GM19372 (cell line): ENCODE measurements around the gene C20orf144.

Experiments
- ATAC-seq: cut with Tn5 transposase; IDR thresholded peaks from one replicate; pipeline ENCODE4 v1.9.1; 2021; ENCODE audit warnings: mild to moderate bottlenecking, low read depth, moderate library complexity; ENCODE audit not compliant: unreplicated experiment

C20orf144 gene

GRCh38 chr20:33676121-33676520 is 14.0 kb downstream of the C20orf144 start:
- ATAC-seq, result no peak

GRCh38 chr20:33676652-33677645 is 14.8 kb downstream of the C20orf144 start:
- ATAC-seq, result no peak

DNA sequence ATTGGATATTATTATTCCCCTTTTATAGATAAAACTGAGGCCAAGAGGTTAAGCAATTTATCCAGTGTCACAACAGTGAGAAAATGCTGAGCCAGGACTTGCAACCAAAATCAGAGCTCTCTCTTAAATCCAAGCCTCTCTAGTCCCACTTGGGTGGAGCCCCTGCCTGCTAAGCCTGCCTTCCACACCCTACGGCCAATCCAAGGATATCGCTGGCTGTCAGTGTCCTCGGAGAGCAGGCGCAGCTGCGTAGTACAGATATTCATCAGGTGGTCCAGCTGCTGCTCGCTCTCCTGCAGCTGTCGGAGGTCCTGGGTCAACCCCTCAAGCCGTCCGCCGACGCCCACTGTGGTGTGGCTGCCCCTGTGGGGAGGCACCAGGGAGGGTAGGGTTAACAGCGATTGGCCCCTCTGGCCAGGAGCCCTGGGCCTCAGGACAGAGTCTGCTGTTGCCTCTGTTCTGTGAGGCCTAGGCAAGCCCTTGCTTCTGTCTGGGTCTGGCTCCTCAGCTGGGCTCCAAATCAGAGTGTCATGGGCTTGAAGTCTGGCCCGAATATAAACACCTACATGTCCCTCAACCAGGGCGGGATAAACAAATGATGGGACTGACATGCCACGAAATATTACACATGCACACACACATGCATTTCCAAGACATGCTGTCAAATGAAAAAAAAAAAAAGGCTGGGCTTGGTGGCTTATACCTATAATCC is 16.0 kb downstream of the C20orf144 start:
- no peak for ATAC-seq

GRCh38 chr20:33679758-33680485 is 17.8 kb downstream of the C20orf144 start:
- ATAC-seq, result no peak

GRCh38 chr20:33680686-33681085 is 18.6 kb downstream of the C20orf144 start:
- no peak for ATAC-seq

- no peak for ATAC-seq
These were observed 19.2 kb downstream of the C20orf144 start for GRCh38 chr20:33681288-33681687.

GRCh38 chr20:33681728-33682353 is 19.7 kb downstream of the C20orf144 start:
- no peak for ATAC-seq

DNA sequence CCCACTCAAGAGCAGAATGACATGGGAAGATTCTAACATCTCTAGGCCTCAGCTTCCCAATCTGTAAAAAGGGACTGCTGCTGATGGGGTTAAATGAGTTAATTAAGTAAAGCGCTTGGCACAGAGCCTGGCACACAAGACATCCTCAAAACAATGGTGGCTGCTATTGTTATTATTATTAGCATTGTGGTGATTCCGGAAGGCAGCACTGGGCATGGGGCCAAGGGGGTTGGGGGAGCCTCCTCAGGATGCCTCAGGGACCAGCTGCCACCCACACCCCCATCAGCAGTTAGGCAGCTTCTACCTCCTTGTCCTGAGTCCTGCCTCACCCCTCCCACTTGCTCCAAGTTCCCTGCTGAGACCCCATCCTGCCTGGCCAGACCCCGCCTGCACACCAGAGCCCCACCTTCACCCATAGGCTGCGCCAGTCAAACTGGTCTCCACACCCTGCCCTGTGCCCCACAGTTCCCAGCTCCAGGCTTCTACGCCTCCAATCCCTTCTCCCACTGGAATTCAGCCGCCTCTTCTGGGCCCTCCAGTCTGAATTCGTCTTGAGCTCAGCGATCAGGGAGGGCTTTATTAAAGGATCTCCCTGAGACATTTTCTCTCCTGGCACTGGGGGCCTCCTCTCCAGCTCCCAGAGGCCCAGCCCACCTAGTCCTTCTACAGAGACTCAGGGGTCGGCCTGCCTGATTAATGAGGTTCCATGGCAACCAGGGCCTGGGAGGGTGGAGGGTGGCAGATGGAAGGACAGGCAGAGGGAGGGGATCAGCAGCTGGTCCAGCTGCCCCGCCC is 22.6 kb downstream of the C20orf144 start:
- ATAC-seq, result no peak

DNA sequence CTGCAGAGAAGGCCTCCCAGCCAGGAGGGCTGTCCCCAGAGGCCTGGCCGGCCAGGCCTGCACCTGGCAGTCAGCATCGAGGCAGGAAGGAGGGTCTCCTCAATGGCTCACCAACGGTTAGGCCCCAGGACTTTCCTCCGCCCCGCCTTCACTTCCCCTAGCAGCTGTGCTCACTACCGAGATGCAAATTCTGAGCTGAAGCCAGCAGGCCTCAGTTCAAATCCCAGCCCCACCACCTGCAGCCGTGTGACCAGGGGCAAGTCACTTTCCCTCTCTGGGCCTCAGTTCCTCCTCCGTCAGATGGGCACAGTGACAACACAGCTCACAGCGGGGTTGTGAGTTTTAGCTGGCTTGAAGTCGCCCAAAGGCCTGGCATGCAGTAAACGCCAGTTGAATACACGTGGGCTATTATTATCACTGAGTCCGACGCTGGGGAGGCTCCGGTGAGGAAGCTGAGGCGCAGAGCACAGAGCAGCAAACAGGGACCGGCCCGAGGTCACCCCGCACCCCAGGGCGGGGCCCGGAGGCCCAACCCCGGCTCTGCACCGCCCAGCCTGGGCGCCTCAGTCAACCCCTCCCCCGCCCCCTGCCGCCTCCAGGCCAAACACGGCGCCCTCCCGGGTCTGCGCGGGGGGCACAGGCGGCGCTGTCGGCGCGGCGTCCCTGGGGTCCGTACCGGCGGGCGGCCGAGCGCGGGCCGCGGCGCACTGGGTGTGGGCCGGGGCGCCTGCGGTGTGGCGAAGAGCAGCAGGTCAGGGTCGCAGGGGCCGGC is 23.4 kb downstream of the C20orf144 start:
- ATAC-seq, result peak; percentile 39

DNA sequence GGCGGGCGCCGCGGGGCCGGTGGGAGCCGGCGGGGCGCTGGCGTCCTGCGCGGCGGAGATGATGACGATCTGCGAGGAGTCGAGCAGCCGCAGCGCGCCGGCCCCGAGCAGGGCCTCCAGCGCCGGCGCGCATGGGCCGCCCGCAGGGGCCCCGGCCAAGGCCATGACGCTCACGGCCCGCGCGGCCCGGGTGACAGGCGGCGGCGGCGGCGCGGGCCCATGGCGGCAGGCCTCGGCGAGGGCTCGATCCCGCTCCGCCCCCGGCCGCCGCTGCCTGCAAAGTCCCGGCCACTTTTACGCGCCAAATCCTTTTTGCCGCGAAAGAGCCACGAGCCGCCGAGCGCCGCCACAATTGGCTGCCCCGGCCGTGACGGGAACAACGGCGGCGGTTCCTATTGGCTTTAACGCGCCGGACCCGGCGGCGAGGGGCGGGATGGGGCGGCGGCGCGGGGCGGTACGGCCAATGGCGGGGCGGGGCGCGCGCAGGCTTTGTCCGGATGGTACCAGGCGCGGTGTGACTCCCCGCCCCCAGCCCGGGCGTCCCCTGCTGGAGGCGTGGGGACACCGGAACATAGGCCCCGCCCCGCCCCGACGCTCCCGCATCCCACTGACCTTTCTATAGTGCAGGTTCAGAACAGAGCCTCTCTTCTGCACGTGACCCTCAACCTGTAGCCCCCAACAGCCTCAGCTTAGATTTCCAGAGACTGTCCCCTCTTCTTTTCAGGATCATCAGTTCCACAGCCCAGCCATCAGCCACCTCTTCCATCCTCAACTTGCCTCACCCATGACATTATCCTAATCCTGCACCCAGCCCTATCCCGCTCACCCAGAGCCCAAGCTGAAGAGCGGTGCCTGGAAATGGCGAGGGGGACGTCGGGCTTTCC is 24.2 kb downstream of the C20orf144 start, which contains the start of gene E2F1:
Gene E2F1 (minus strand): TSS at position 286 of the 884 bp plus-strand sequence. CDS start 121 bp downstream, at position 165.
- peak; percentile 87 for ATAC-seq

DNA sequence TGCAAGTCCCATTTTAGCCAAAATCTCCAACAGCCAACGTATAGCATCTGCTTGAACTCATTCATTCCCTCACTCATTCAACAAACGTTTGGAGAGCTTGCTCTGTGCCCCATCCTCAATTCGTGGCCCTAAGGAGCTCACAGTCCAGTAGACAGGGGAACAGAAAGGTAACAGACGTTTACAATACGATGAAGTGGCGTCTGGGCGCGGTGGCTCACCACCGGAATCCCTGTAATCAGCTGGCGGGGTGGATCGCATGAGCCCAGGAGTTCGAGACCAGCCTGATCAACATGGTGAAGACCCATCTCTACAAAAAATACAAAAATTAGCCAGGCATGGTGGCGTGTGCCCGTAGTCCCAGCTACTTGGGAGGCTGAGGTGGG is 24.8 kb downstream of the C20orf144 start:
- ATAC-seq, result no peak

- no peak for ATAC-seq
These were observed 25.3 kb downstream of the C20orf144 start for GRCh38 chr20:33687370-33687915.

DNA sequence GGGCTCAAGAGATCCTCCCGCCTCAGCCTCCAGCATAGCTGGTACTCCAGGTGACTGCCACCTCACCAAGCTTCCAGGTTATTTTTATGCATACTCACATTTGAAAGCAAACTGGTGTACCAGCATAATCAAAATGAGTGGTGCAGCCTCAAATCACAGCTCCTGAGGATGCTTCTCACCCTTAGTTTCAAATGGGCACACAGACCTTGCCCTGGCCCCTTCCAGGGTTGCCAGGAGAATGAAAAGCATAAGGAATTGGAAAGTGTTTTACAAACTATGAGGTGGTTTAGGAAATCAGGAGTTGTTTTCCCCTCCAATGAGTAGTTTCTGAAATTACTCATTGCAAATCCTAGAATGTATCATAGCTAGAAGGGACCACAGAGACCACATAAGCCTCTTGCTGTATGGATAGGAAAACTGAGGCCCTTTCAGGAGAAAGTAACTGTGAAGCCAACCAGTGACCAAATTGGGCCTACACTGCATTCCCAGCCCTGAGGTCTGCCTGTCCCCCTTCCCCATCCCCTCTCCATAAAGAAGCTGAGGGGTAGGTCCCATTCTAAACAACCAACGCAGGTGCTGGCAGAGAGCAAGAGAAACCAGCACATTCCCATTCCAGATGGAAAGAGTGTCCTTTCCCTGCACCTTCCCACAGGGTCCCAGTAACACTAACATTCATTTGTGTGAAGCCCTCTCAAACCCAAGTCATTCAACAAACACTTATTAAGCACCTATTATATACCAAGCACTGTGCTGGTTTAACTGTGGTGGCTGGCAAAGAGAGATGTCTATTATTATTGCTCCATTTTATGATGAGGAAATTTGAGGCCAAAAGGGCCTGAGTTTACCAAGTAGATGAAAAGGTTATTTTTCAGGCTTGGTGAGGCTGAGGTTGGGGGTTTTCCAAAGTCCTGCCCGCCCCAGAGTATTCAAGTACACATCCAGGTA is 26.1 kb downstream of the C20orf144 start:
- no peak for ATAC-seq

GRCh38 chr20:33688938-33689424 is 26.9 kb downstream of the C20orf144 start:
- ATAC-seq, result no peak

GRCh38 chr20:33689493-33689892 is 27.4 kb downstream of the C20orf144 start:
- ATAC-seq, result no peak

GRCh38 chr20:33689973-33690372 is 27.8 kb downstream of the C20orf144 start:
- no peak for ATAC-seq
